ENCODE measurements around the gene MLLT6. TPM values are rescaled to one million over a fixed set of nuclear protein-coding genes. Genes with fewer than 3 reads are reported as not detected.
A peak's percentile ranks its signal among the peaks of the same experiment; 100 is the strongest.

MLLT6 gene
- total and polyA plus RNA-seq, 10 of the 15 experiments (the other 5 are each of a cell fraction or from before 2014, with no cell fraction given): 4.8 to 105 (median 36.3) TPM

GRCh38 chr17:38657824-38658740 lies 47.0 kb upstream of the MLLT6 start:
- intact Hi-C loops (cut with micrococcal nuclease; ENCODE audit: unreplicated experiment): no loop called here
- peak overlapping the region; percentile 76 for H2AFZ ChIP-seq (ENCODE audit: control insufficient read depth, low read depth, low read length)
- ChIA-PET RAD21 (ENCODE audit: unreplicated experiment) (interaction anchor here (1.2 to 13.5 kb wide), 3 partner anchors 53 to 99 kb away, joined by 3 to 294 read pairs (median 61); partner anchors contain the start of gene SRCIN1), SMC1A (ENCODE audit: uncharacterized antibody, unreplicated experiment) (interaction anchor here (1.0 to 2.1 kb wide), 4 partner anchors 10 to 104 kb away, joined by 3 to 7 read pairs (median 4); no protein-coding TSS in a partner anchor), POLR2A (interaction anchor here (0.5 kb wide), 1 partner anchor 213 kb away, joined by 4 read pairs; no protein-coding TSS in a partner anchor), CTCF (interaction anchor here (1.2 to 14.9 kb wide), 3 partner anchors 8 to 102 kb away, joined by 3 to 492 read pairs (median 59); no protein-coding TSS in a partner anchor)
- H3K4me2 ChIP-seq (ENCODE audit: control insufficient read depth, insufficient read depth): peak overlapping the region; percentile 30; the same call in 1 of the 2 replicates
- H3K4me3 ChIP-seq: no peak overlapping the region
- WGBS (ENCODE audit: insufficient coverage, insufficient replicate concordance, low lambda C conversion rate, missing lambda C conversion rate): 65% methylated on average over 15 of the region's 15 CpGs
- H3K4me1 ChIP-seq (ENCODE audit: control insufficient read depth, insufficient read depth, low read length): peaks cover 50% of the 10 kb centered on the region
- H3K9me3 ChIP-seq (replicated peaks; ENCODE audit: control insufficient read depth, insufficient read depth, low read length): no peaks in the 10 kb centered on the region
- in situ Hi-C loops (cut with MboI): no loop called here
- no peak for ATAC-seq
- TF ChIP-seq POLR2AphosphoS2 (IDR thresholded peaks at IDR 0.05; ENCODE audit: low read depth, low read length) (no peak), HDAC2 (IDR thresholded peaks at IDR 0.05) (no peak), MTA3 (IDR thresholded peaks at IDR 0.05; ENCODE audit: borderline replicate concordance, low read length) (no peak)
- BruUV-seq (replicated peaks): no TSS peak
- H3K36me3 ChIP-seq (ENCODE audit: control insufficient read depth in 2 of 2, insufficient read depth in 2 of 2, low read length in 1 of 2): no peaks in the 10 kb centered on the region
- no peaks in the 10 kb centered on the region for H3K79me2 ChIP-seq (ENCODE audit: control insufficient read depth, insufficient read depth, low read length)
- no peak overlapping the region for H3K27ac ChIP-seq (ENCODE audit: control insufficient read depth, insufficient read depth)
- no peaks in the 10 kb centered on the region for H3K27me3 ChIP-seq (replicated peaks in 1 of 2; ENCODE audit: control insufficient read depth in 2 of 2, insufficient read depth in 2 of 2, low read length in 1 of 2)
- H3K9ac ChIP-seq (ENCODE audit: control insufficient read depth, insufficient read depth, low read length): no peak overlapping the region
- FAIRE-seq: no peak
- no peak for DNase-seq (ENCODE audit: low read depth, low spot score)
- H4K20me1 ChIP-seq (ENCODE audit: control insufficient read depth, insufficient read depth): no peaks in the 10 kb centered on the region

GRCh38 chr17:38658741-38659345 lies 46.2 kb upstream of the MLLT6 start:
- TF ChIP-seq SP1 (IDR thresholded peaks at IDR 0.05; ENCODE audit: low read depth, low read length) (no peak), POLR2AphosphoS2 (IDR thresholded peaks at IDR 0.05; ENCODE audit: low read depth, low read length) (no peak), IRF5 (IDR thresholded peaks at IDR 0.05; ENCODE audit: borderline replicate concordance) (no peak), MTA3 (IDR thresholded peaks at IDR 0.05; ENCODE audit: borderline replicate concordance, low read length) (no peak), TBL1XR1 (IDR thresholded peaks at IDR 0.05; ENCODE audit: low read depth, low read length) (no peak), SPI1 (IDR thresholded peaks at IDR 0.05; ENCODE audit: borderline replicate concordance, insufficient read depth, low read depth, low read length) (peak; percentile 68), RCOR1 (conservative IDR thresholded peaks at IDR 0.05; ENCODE audit: low read depth, low read length) (no peak), POLR2A (IDR thresholded peaks at IDR 0.05; ENCODE audit: low read depth, low read length) (0 out of 2 replicates have a peak, but pooled peaks have one; percentile 38)
- H2AFZ ChIP-seq (ENCODE audit: control insufficient read depth, low read depth, low read length): peak overlapping the region; percentile 76
- H3K4me3 ChIP-seq: no peak overlapping the region
- H3K9ac ChIP-seq (ENCODE audit: control insufficient read depth, insufficient read depth, low read length): no peak overlapping the region
- intact Hi-C loops (cut with micrococcal nuclease; ENCODE audit: unreplicated experiment) (no loop called here), in situ Hi-C loops (cut with MboI) (no loop called here)
- H3K4me2 ChIP-seq (ENCODE audit: control insufficient read depth, insufficient read depth): peak overlapping the region; percentile 30; the same call in 1 of the 2 replicates
- CTCF ChIA-PET: interaction anchor here (6.7 to 14.9 kb wide), 3 partner anchors 7 to 102 kb away, joined by 59 to 492 read pairs (median 187); no protein-coding TSS in a partner anchor
- WGBS (ENCODE audit: insufficient coverage, insufficient replicate concordance, low lambda C conversion rate, missing lambda C conversion rate): 43% methylated on average over 13 of the region's 13 CpGs
- no peak for ATAC-seq
- no peak overlapping the region for H3K27ac ChIP-seq (ENCODE audit: control insufficient read depth, insufficient read depth)
- FAIRE-seq: no peak
- RAD21 ChIA-PET (ENCODE audit: unreplicated experiment): interaction anchor here (0.5 to 13.5 kb wide), 4 partner anchors 54 to 99 kb away, joined by 3 to 294 read pairs (median 32); partner anchors contain the start of gene SRCIN1
- POLR2A ChIA-PET: no interaction called here
- BruUV-seq (replicated peaks): no TSS peak
- no peak for DNase-seq (ENCODE audit: low read depth, low spot score)
- H3K36me3 ChIP-seq (ENCODE audit: control insufficient read depth in 2 of 2, insufficient read depth in 2 of 2, low read length in 1 of 2): no peaks in the 10 kb centered on the region
- H3K79me2 ChIP-seq (ENCODE audit: control insufficient read depth, insufficient read depth, low read length): no peaks in the 10 kb centered on the region
- no peaks in the 10 kb centered on the region for H4K20me1 ChIP-seq (ENCODE audit: control insufficient read depth, insufficient read depth)
- SMC1A ChIA-PET (ENCODE audit: uncharacterized antibody, unreplicated experiment): interaction anchor here (1.0 to 2.1 kb wide), 3 partner anchors 9 to 104 kb away, joined by 3 to 7 read pairs (median 4); no protein-coding TSS in a partner anchor
- H3K4me1 ChIP-seq (ENCODE audit: control insufficient read depth, insufficient read depth, low read length): peaks cover 42% of the 10 kb centered on the region
- H3K9me3 ChIP-seq (replicated peaks; ENCODE audit: control insufficient read depth, insufficient read depth, low read length): no peaks in the 10 kb centered on the region
- H3K27me3 ChIP-seq (replicated peaks in 1 of 2; ENCODE audit: control insufficient read depth in 2 of 2, insufficient read depth in 2 of 2, low read length in 1 of 2): no peaks in the 10 kb centered on the region
